ENCODE measurements around the gene WNT5B. TPM values are rescaled to one million over a fixed set of nuclear protein-coding genes. Genes with fewer than 3 reads are reported as not detected.

Gene WNT5B
- total and polyA plus RNA-seq, 3 experiments from 2014 or later = not detected

- H3K9me3 ChIP-seq (ENCODE audit: low read length) = no peaks in the 10 kb centered on the region
- H3K36me3 Mint-ChIP-seq = no peaks in the 10 kb centered on the region
- ChIA-PET CTCF (no interaction called here), POLR2A (no interaction called here)
- no peak overlapping the region for H3K27ac ChIP-seq (ENCODE audit: low read depth, low read length)
- no peaks in the 10 kb centered on the region for H3K27me3 ChIP-seq (ENCODE audit: insufficient read depth, low read length, poor library complexity, severe bottlenecking)
- H3K9me3 Mint-ChIP-seq = no peaks in the 10 kb centered on the region
- no peak overlapping the region for H3K4me3 ChIP-seq (ENCODE audit: low read length)
- H3K27me3 Mint-ChIP-seq = peaks cover 7 to 18% of the 10 kb centered on the region in 2 donors
- no peaks in the 10 kb centered on the region for H3K36me3 ChIP-seq (ENCODE audit: insufficient read depth, low read length)
- DNase-seq = no peak
- H3K4me3 Mint-ChIP-seq = no peak overlapping the region
- no peak overlapping the region for H3K27ac Mint-ChIP-seq
- peaks cover 7 to 8% (median 8%) of the 10 kb centered on the region in 3 donors for H3K4me1 Mint-ChIP-seq
- H3K4me1 ChIP-seq (ENCODE audit: insufficient read depth, low read length) = peaks cover 7% of the 10 kb centered on the region
Measured at GRCh38 chr12:1610072-1610643, 18.9 kb upstream of the WNT5B start.

GRCh38 chr12:1611803-1612572, 17.0 kb upstream of the WNT5B start:
- ChIA-PET POLR2A (no interaction called here), CTCF (interaction anchor here (0.8 to 1.8 kb wide), 3 partner anchors 23 to 494 kb away, joined by 3 to 6 read pairs (median 5); no protein-coding TSS in a partner anchor)
- Histone ChIP-seq H3K36me3 (ENCODE audit: insufficient read depth, low read length) (no peaks in the 10 kb centered on the region), H3K4me3 (ENCODE audit: low read length) (no peak overlapping the region), H3K9me3 (ENCODE audit: low read length) (no peaks in the 10 kb centered on the region), H3K27ac (ENCODE audit: low read depth, low read length) (no peak overlapping the region), H3K4me1 (ENCODE audit: insufficient read depth, low read length) (no peaks in the 10 kb centered on the region), H3K27me3 (ENCODE audit: insufficient read depth, low read length, poor library complexity, severe bottlenecking) (no peaks in the 10 kb centered on the region)
- DNase-seq = no peak
- no peaks in the 10 kb centered on the region for H3K36me3 Mint-ChIP-seq
- peak overlapping the region in 1 of 8 donors; percentile 38 for H3K27ac Mint-ChIP-seq
- peaks cover 5 to 18% of the 10 kb centered on the region in 2 donors for H3K27me3 Mint-ChIP-seq
- no peaks in the 10 kb centered on the region for H3K9me3 Mint-ChIP-seq
- H3K4me3 Mint-ChIP-seq = no peak overlapping the region
- no peaks in the 10 kb centered on the region for H3K4me1 Mint-ChIP-seq

- H3K27ac Mint-ChIP-seq = no peak overlapping the region
- Histone ChIP-seq H3K36me3 (ENCODE audit: insufficient read depth, low read length) (no peaks in the 10 kb centered on the region), H3K27ac (ENCODE audit: low read depth, low read length) (no peak overlapping the region), H3K4me1 (ENCODE audit: insufficient read depth, low read length) (no peaks in the 10 kb centered on the region), H3K27me3 (ENCODE audit: insufficient read depth, low read length, poor library complexity, severe bottlenecking) (no peaks in the 10 kb centered on the region), H3K4me3 (ENCODE audit: low read length) (no peak overlapping the region), H3K9me3 (ENCODE audit: low read length) (no peaks in the 10 kb centered on the region)
- no peak for DNase-seq
- H3K27me3 Mint-ChIP-seq = peaks cover 7 to 22% of the 10 kb centered on the region in 2 donors
- peaks cover 0 to 2% (median 0%) of the 10 kb centered on the region in 5 donors for H3K9me3 Mint-ChIP-seq
- no peak overlapping the region for H3K4me3 Mint-ChIP-seq
- ChIA-PET POLR2A (no interaction called here), CTCF (interaction anchor here (3.8 kb wide), 1 partner anchor 8 kb away, joined by 12 read pairs; no protein-coding TSS in a partner anchor)
- H3K4me1 Mint-ChIP-seq = no peaks in the 10 kb centered on the region
- no peaks in the 10 kb centered on the region for H3K36me3 Mint-ChIP-seq
Measured at GRCh38 chr12:1613860-1614259, 15.2 kb upstream of the WNT5B start.

- Histone ChIP-seq H3K27me3 (ENCODE audit: insufficient read depth, low read length, poor library complexity, severe bottlenecking) (no peaks in the 10 kb centered on the region), H3K4me3 (ENCODE audit: low read length) (no peak overlapping the region), H3K36me3 (ENCODE audit: insufficient read depth, low read length) (no peaks in the 10 kb centered on the region), H3K4me1 (ENCODE audit: insufficient read depth, low read length) (no peaks in the 10 kb centered on the region), H3K27ac (ENCODE audit: low read depth, low read length) (no peak overlapping the region), H3K9me3 (ENCODE audit: low read length) (no peaks in the 10 kb centered on the region)
- Mint-ChIP-seq H3K4me1 (no peaks in the 10 kb centered on the region), H3K4me3 (no peak overlapping the region), H3K27ac (no peak overlapping the region), H3K27me3 (peaks cover 11 to 26% of the 10 kb centered on the region in 2 donors), H3K36me3 (no peaks in the 10 kb centered on the region), H3K9me3 (peaks cover 0 to 2% (median 0%) of the 10 kb centered on the region in 5 donors)
- CTCF ChIA-PET = interaction anchor here (3.8 kb wide), 1 partner anchor 8 kb away, joined by 12 read pairs; no protein-coding TSS in a partner anchor
- POLR2A ChIA-PET = no interaction called here
- no peak for DNase-seq
Measured at GRCh38 chr12:1614360-1614759, 14.7 kb upstream of the WNT5B start.

- no peak for DNase-seq
- ChIA-PET POLR2A (interaction anchor here (0.6 kb wide), 1 partner anchor 440 kb away, joined by 3 read pairs; no protein-coding TSS in a partner anchor), CTCF (interaction anchor here (3.8 kb wide), 1 partner anchor 11 kb away, joined by 12 read pairs; no protein-coding TSS in a partner anchor)
- H3K4me1 ChIP-seq (ENCODE audit: insufficient read depth, low read length) = no peaks in the 10 kb centered on the region
- H3K27me3 ChIP-seq (ENCODE audit: insufficient read depth, low read length, poor library complexity, severe bottlenecking) = no peaks in the 10 kb centered on the region
- H3K27ac ChIP-seq (ENCODE audit: low read depth, low read length) = no peak overlapping the region
- H3K36me3 Mint-ChIP-seq = no peaks in the 10 kb centered on the region
- peaks cover 0 to 2% (median 0%) of the 10 kb centered on the region in 5 donors for H3K9me3 Mint-ChIP-seq
- H3K27ac Mint-ChIP-seq = no peak overlapping the region
- no peak overlapping the region for H3K4me3 ChIP-seq (ENCODE audit: low read length)
- H3K36me3 ChIP-seq (ENCODE audit: insufficient read depth, low read length) = no peaks in the 10 kb centered on the region
- H3K4me1 Mint-ChIP-seq = no peaks in the 10 kb centered on the region
- H3K4me3 Mint-ChIP-seq = no peak overlapping the region
- H3K27me3 Mint-ChIP-seq = peaks cover 14 to 29% of the 10 kb centered on the region in 2 donors
- H3K9me3 ChIP-seq (ENCODE audit: low read length) = no peaks in the 10 kb centered on the region
Measured at GRCh38 chr12:1616233-1617066, 12.6 kb upstream of the WNT5B start.

GRCh38 chr12:1618489-1618888, 10.5 kb upstream of the WNT5B start:
- H3K27ac ChIP-seq (ENCODE audit: low read depth, low read length) = no peak overlapping the region
- ChIA-PET CTCF (no interaction called here), POLR2A (no interaction called here)
- Mint-ChIP-seq H3K4me1 (no peaks in the 10 kb centered on the region), H3K27ac (no peak overlapping the region), H3K27me3 (peaks cover 16 to 22% of the 10 kb centered on the region in 2 donors), H3K36me3 (no peaks in the 10 kb centered on the region), H3K4me3 (no peak overlapping the region), H3K9me3 (peaks cover 0 to 2% (median 0%) of the 10 kb centered on the region in 5 donors)
- no peaks in the 10 kb centered on the region for H3K9me3 ChIP-seq (ENCODE audit: low read length)
- H3K4me1 ChIP-seq (ENCODE audit: insufficient read depth, low read length) = no peaks in the 10 kb centered on the region
- no peak for DNase-seq
- H3K36me3 ChIP-seq (ENCODE audit: insufficient read depth, low read length) = no peaks in the 10 kb centered on the region
- H3K4me3 ChIP-seq (ENCODE audit: low read length) = no peak overlapping the region
- H3K27me3 ChIP-seq (ENCODE audit: insufficient read depth, low read length, poor library complexity, severe bottlenecking) = no peaks in the 10 kb centered on the region

GRCh38 chr12:1619159-1619558, 9.9 kb upstream of the WNT5B start:
- ChIA-PET CTCF (no interaction called here), POLR2A (no interaction called here)
- Mint-ChIP-seq H3K27me3 (peaks cover 17 to 26% of the 10 kb centered on the region in 2 donors), H3K4me3 (no peak overlapping the region), H3K36me3 (no peaks in the 10 kb centered on the region), H3K27ac (no peak overlapping the region), H3K4me1 (no peaks in the 10 kb centered on the region), H3K9me3 (peaks cover 0 to 2% (median 0%) of the 10 kb centered on the region in 5 donors)
- no peak overlapping the region for H3K27ac ChIP-seq (ENCODE audit: low read depth, low read length)
- no peaks in the 10 kb centered on the region for H3K36me3 ChIP-seq (ENCODE audit: insufficient read depth, low read length)
- no peaks in the 10 kb centered on the region for H3K4me1 ChIP-seq (ENCODE audit: insufficient read depth, low read length)
- no peak for DNase-seq
- H3K27me3 ChIP-seq (ENCODE audit: insufficient read depth, low read length, poor library complexity, severe bottlenecking) = no peaks in the 10 kb centered on the region
- H3K9me3 ChIP-seq (ENCODE audit: low read length) = no peaks in the 10 kb centered on the region
- no peak overlapping the region for H3K4me3 ChIP-seq (ENCODE audit: low read length)

- CTCF ChIA-PET = no interaction called here
- Histone ChIP-seq H3K27ac (ENCODE audit: low read depth, low read length) (no peak overlapping the region), H3K27me3 (ENCODE audit: insufficient read depth, low read length, poor library complexity, severe bottlenecking) (no peaks in the 10 kb centered on the region), H3K36me3 (ENCODE audit: insufficient read depth, low read length) (no peaks in the 10 kb centered on the region), H3K4me1 (ENCODE audit: insufficient read depth, low read length) (no peaks in the 10 kb centered on the region), H3K9me3 (ENCODE audit: low read length) (no peaks in the 10 kb centered on the region), H3K4me3 (ENCODE audit: low read length) (no peak overlapping the region)
- peaks cover 0 to 2% (median 0%) of the 10 kb centered on the region in 5 donors for H3K9me3 Mint-ChIP-seq
- no peak overlapping the region for H3K27ac Mint-ChIP-seq
- H3K27me3 Mint-ChIP-seq = peaks cover 17 to 29% of the 10 kb centered on the region in 2 donors
- H3K4me3 Mint-ChIP-seq = no peak overlapping the region
- no peak for DNase-seq
- POLR2A ChIA-PET = no interaction called here
- no peaks in the 10 kb centered on the region for H3K4me1 Mint-ChIP-seq
- H3K36me3 Mint-ChIP-seq = no peaks in the 10 kb centered on the region
Measured at GRCh38 chr12:1619587-1619986, 9.4 kb upstream of the WNT5B start.

Measured in CD8-positive, alpha-beta memory T cell (primary cell).